Transverse colon (tissue), 4 donors: ENCODE data around the gene CRB1. TPM values are rescaled to one million over a fixed set of nuclear protein-coding genes. Genes with fewer than 3 reads are reported as not detected.

ENCODE experiments used
- DNase-seq: peaks from one replicate; pipeline ENCODE4 v3.0.0-alpha.2; 2019
- H3K27ac ChIP-seq, 4 donors: fragments of 200-600 bp; sonication (generic); 2 replicates each; pipeline ENCODE4 v1.5.1; 2016 to 2018; ENCODE audit warnings: inconsistent platforms in 4 of 4
- H3K27me3 ChIP-seq: fragments of 200-600 bp; sonication (generic); 2 replicates; pipeline ENCODE4 v1.5.1; 2017; ENCODE audit warnings: inconsistent platforms
- H3K36me3 ChIP-seq, 4 donors: fragments of 200-600 bp; sonication (generic); 2 replicates each; pipeline ENCODE4 v1.5.1; 2017 to 2019; ENCODE audit warnings: inconsistent platforms in 4 of 4
- H3K4me1 ChIP-seq, 4 donors: fragments of 200-600 bp; sonication (generic); 2 replicates each; pipeline ENCODE4 v1.5.1; 2017 to 2020; ENCODE audit warnings: inconsistent platforms in 4 of 4
- H3K4me3 ChIP-seq, 4 donors: fragments of 200-600 bp; sonication (generic); 1 replicate in 1 of 4; 2 replicates in 3 of 4; pipeline versions ENCODE4 v1.5.1 to v1.6.1; 2017 to 2019; ENCODE audit warnings: inconsistent platforms in 4 of 4
- H3K9me3 ChIP-seq, 2 donors: fragments of 200-600 bp; sonication (generic); 2 replicates each; pipeline ENCODE4 v1.5.1; 2017 to 2019; ENCODE audit warnings: inconsistent platforms in 2 of 2
- EP300 ChIP-seq: sonication (generic); formaldehyde crosslinking; IDR thresholded peaks from one replicate; pipeline ENCODE4 v1.6.1; 2017; ENCODE audit warnings: antibody characterized with exemption, low read depth
- POLR2A ChIP-seq: fragments of 450-650 bp; IDR thresholded peaks from one replicate; pipeline ENCODE4 v1.6.1; 2016; ENCODE audit warnings: antibody characterized with exemption, mild to moderate bottlenecking, moderate library complexity
- POLR2AphosphoS5 ChIP-seq, 3 donors: sonication (generic); formaldehyde crosslinking; IDR thresholded peaks; one replicate each; pipeline ENCODE4 v1.6.1; 2016; ENCODE audit warnings: antibody characterized with exemption in 3 of 3
- WGBS, 2 donors: methylation state at CpG; one replicate each; pipeline ENCODE4 v1.1.5; 2018; ENCODE audit warnings: low coverage in 1 of 2; 5-methylcytosine and 5-hydroxymethylcytosine counted together
- in situ Hi-C, 4 donors: fragments of 200-750 bp; cut with MboI; loops; one replicate each; pipeline versions ENCODE4 v1.15.0 to v1.15.1; 2017; ENCODE audit warnings: low sequenced_read_pairs in 3 of 4, low pct_ligation_motif_present in 1 of 4, low pct_unique_long_range_greater_than_20kb in 1 of 4
- intact Hi-C: fragments of 100-400 bp; cut with DNase I; formaldehyde crosslinking; loops from one replicate; pipeline ENCODE4 v1.15.1; 2023; ENCODE audit warnings: low total_unique reads
- total RNA-seq, 4 donors: library from RNA; depleted of rRNA; stranded (reverse); fragments of >200 nt; gene quantifications; one replicate each; pipeline ENCODE4 v1.1.0, GENCODE V29; 2016
- TF ChIP-seq, protein P1 (sequence below), 5 experiments: fragments of 200-600 bp in 3 of 5; fragments of 450-650 bp in 2 of 5; sonication (generic) in 3 of 5; IDR thresholded peaks; 1 replicate in 2 of 5; 2 replicates in 3 of 5; pipeline ENCODE4 v1.5.1; 2016 to 2017; ENCODE audit warnings: antibody characterized with exemption in 5 of 5, inconsistent platforms in 3 of 5, mild to moderate bottlenecking in 2 of 5, moderate library complexity in 1 of 5

The CRB1 gene
- total RNA-seq, 4 donors from 2014 or later, result 0.14 to 2.8 (median 0.32) TPM; not detected in 1

DNA sequence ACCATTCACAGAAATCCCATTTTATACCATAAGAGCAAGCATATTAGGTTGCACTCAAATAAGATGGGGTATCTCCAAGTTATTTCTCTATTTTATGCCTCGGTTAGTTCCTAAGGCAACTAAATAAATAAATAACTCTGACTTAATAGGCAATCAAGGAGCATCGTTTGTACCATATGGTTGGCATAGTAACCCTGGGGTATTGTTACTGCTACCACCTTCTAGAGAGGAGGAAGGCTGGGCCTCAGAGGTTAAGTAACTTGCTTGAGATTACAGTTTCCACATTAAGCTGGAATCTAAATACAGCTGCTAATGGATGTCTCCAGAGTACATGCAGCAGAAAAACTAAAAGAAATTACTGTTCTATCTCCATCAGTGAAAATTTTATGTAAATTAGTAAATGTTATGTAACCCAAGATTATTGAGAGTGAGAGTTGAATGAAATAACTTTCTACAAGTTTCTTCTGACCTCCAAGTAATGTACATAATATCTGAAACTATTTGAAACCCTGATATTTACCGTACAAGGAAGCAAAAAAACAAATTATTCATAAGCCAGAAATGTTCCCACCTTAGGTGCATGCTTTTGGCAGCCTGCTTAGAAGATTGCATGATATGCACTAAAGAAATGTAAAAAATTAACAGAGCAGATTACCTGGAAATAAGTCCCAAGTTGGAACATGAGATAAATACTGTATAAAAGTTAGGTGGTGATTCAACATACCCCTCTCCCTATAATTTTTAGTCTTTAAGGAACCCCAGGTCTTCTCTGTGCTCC is 127.0 kb downstream of the CRB1 start:
- 57 to 71% methylated on average over 3 of the region's 3 CpGs for WGBS, 2 donors
- in situ Hi-C loops, result no loop called here
- TF ChIP-seq, protein P1, sequence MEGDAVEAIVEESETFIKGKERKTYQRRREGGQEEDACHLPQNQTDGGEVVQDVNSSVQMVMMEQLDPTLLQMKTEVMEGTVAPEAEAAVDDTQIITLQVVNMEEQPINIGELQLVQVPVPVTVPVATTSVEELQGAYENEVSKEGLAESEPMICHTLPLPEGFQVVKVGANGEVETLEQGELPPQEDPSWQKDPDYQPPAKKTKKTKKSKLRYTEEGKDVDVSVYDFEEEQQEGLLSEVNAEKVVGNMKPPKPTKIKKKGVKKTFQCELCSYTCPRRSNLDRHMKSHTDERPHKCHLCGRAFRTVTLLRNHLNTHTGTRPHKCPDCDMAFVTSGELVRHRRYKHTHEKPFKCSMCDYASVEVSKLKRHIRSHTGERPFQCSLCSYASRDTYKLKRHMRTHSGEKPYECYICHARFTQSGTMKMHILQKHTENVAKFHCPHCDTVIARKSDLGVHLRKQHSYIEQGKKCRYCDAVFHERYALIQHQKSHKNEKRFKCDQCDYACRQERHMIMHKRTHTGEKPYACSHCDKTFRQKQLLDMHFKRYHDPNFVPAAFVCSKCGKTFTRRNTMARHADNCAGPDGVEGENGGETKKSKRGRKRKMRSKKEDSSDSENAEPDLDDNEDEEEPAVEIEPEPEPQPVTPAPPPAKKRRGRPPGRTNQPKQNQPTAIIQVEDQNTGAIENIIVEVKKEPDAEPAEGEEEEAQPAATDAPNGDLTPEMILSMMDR (IDR thresholded peaks at IDR 0.05), result no peak
- TF ChIP-seq EP300 (no peak), POLR2A (no peak), POLR2AphosphoS5 (IDR thresholded peaks at IDR 0.05) (no peak)
- Histone ChIP-seq H3K27me3 (no peaks in the 10 kb centered on the region), H3K9me3 (no peaks in the 10 kb centered on the region), H3K4me1 (no peaks in the 10 kb centered on the region), H3K27ac (no peak overlapping the region), H3K36me3 (no peaks in the 10 kb centered on the region), H3K4me3 (no peak overlapping the region)
- no peak for DNase-seq
- intact Hi-C loops, result no loop called here

DNA sequence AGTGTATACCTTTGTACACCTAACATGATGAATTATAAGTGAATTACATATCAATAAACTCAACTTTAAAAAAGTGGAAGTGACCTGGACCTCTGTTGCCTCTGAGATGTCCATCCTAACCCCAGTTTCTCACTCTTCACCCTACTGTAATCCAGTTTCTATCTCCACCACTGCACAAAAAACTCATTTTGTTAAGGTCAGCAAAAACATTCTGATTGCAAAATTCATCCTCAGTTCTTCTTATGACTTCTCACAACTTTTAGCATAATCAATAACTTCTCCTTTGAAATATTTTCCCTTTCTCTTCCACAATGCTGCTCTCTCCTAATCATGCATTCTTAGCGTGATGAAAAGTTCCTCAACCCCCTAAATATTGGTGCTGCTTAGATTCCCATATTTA is 129.8 kb downstream of the CRB1 start:
- 88 to 92% methylated on average over 1 of the region's 1 CpG for WGBS, 2 donors
- TF ChIP-seq POLR2AphosphoS5 (IDR thresholded peaks at IDR 0.05) (no peak), EP300 (no peak), POLR2A (no peak)
- TF ChIP-seq, protein P1 (IDR thresholded peaks at IDR 0.05), result no peak
- DNase-seq, result no peak
- Histone ChIP-seq H3K9me3 (no peaks in the 10 kb centered on the region), H3K27ac (no peak overlapping the region), H3K4me1 (no peaks in the 10 kb centered on the region), H3K36me3 (no peaks in the 10 kb centered on the region), H3K27me3 (no peaks in the 10 kb centered on the region), H3K4me3 (no peak overlapping the region)
- in situ Hi-C loops, result no loop called here
- intact Hi-C loops, result no loop called here

DNA sequence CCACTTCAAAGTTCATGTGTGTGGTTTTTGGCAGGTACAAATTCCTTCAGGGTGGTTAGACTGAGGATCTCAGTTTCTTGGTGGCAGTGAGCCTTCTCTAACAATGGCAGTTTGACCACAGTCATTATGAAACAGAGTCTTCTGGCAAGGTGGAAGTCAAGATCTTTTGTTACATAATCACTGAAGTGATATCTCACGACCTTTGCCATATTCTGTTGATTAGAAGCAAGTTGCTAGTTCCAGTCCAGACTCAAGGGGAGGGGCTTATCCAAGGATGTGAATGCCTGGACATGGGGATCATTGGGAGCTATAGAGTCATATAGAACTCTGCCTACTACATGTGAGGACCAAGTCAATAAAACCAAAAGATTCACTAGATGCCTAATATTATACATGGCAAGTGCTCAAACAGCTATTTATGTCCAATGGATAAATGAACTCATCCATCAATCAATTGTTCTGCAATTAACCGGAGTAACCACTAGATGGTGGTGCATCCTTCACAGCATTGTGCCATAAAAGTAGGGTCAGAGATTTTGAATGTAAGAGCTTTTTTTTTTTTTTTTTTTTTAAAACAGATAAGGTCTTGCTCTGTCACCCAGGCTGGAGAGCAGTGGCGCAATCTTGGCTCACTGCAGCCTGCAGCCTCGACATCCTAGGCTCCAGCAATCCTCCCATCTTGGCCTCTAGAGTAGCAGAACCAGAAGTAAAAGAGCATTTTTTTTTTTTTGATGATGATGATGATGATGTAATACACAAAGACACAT is 131.9 kb downstream of the CRB1 start:
- intact Hi-C loops, result no loop called here
- Histone ChIP-seq H3K36me3 (no peaks in the 10 kb centered on the region), H3K4me1 (no peaks in the 10 kb centered on the region), H3K4me3 (no peak overlapping the region), H3K27me3 (no peaks in the 10 kb centered on the region), H3K27ac (no peak overlapping the region), H3K9me3 (no peaks in the 10 kb centered on the region)
- no peak for TF ChIP-seq EP300
- TF ChIP-seq, protein P1 (IDR thresholded peaks at IDR 0.05), result peak in 4 of 5 experiments; percentile 24 to 43 (median 32)
- in situ Hi-C loops, result no loop called here
- no peak for DNase-seq
- 0 to 15% methylated on average over 3 to 4 of the region's 4 CpGs for WGBS, 2 donors

DNA sequence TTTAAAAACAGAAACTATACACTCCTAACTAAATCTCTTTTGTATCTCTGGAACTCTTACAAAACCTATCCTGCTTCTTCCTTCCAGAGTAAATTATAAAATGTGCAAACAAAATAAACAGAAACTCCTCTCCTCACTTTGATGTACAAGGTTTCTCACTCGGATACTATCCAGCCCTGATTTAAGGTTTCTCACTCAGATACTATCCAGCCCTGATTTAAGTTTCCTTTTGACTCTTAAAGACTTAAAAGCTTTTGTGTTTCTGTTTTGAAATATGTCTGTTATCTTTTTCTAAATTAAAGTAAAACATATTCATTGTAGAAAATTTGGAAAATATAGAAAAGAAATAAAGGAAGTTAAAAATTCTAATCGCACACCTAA is 132.5 kb downstream of the CRB1 start:
- Histone ChIP-seq H3K27ac (no peak overlapping the region), H3K4me1 (no peaks in the 10 kb centered on the region), H3K9me3 (no peaks in the 10 kb centered on the region), H3K4me3 (no peak overlapping the region), H3K27me3 (no peaks in the 10 kb centered on the region), H3K36me3 (no peaks in the 10 kb centered on the region)
- TF ChIP-seq EP300, result no peak
- TF ChIP-seq POLR2A, result no peak
- TF ChIP-seq, protein P1 (IDR thresholded peaks at IDR 0.05), result no peak
- no peak for TF ChIP-seq POLR2AphosphoS5 (IDR thresholded peaks at IDR 0.05)
- DNase-seq, result no peak
- in situ Hi-C loops (no loop called here), intact Hi-C loops (no loop called here)
- WGBS, 2 donors, result 55 to 59% methylated on average over 2 of the region's 2 CpGs
